Neural progenitor cell (in vitro differentiated cells): ENCODE data around the gene CRIM1. TPM values are rescaled to one million over a fixed set of nuclear protein-coding genes. Genes with fewer than 3 reads are reported as not detected.

ENCODE experiments used
- DNase-seq: peaks from one replicate; pipeline ENCODE4 v3.0.0-alpha.2; 2016; ENCODE audit warnings: low spot score
- H2AFZ ChIP-seq: fragments of 200-600 bp; sonication (generic); replicated peaks from 2 replicates; pipeline ENCODE4 v1.6.1; 2016; ENCODE audit warnings: antibody characterized with exemption
- H3F3A ChIP-seq: fragments of 200-600 bp; sonication (generic); 2 replicates; pipeline ENCODE4 v1.6.1; 2016; ENCODE audit warnings: antibody characterized with exemption, low read depth
- H3K27ac ChIP-seq: fragments of 200-600 bp; sonication (generic); 2 replicates; pipeline ENCODE4 v1.5.1; 2016; ENCODE audit warnings: mild to moderate bottlenecking
- H3K27me3 ChIP-seq: fragments of 200-600 bp; sonication (generic); 2 replicates; pipeline ENCODE4 v1.6.1; 2016; ENCODE audit warnings: mild to moderate bottlenecking, moderate library complexity
- H3K36me3 ChIP-seq: fragments of 200-600 bp; sonication (generic); 2 replicates; pipeline ENCODE4 v1.5.1; 2016
- H3K4me1 ChIP-seq: fragments of 200-600 bp; sonication (generic); 2 replicates; pipeline ENCODE4 v1.6.1; 2016; ENCODE audit warnings: mixed run types
- H3K4me2 ChIP-seq: fragments of 200-600 bp; sonication (generic); 2 replicates; pipeline ENCODE4 v1.6.1; 2016
- H3K4me3 ChIP-seq: fragments of 200-600 bp; sonication (generic); 2 replicates; pipeline ENCODE4 v1.5.1; 2016
- H3K79me2 ChIP-seq: fragments of 200-600 bp; sonication (generic); 2 replicates; pipeline ENCODE4 v1.6.1; 2016; ENCODE audit warnings: low read depth
- H3K9ac ChIP-seq: fragments of 200-600 bp; sonication (generic); 2 replicates; pipeline ENCODE4 v1.6.1; 2016
- H3K9me3 ChIP-seq: fragments of 200-600 bp; sonication (generic); 2 replicates; pipeline ENCODE4 v1.5.1; 2016; ENCODE audit warnings: low read depth
- H4K20me1 ChIP-seq: fragments of 200-600 bp; sonication (generic); 2 replicates; pipeline ENCODE4 v1.6.1; 2016; ENCODE audit warnings: low read depth
- H3K27ac Mint-ChIP-seq: 3 replicates; pipeline ENCODE4 v1.8.0; 2021; ENCODE audit warnings: mixed read lengths
- H3K27me3 Mint-ChIP-seq: 2 replicates; pipeline ENCODE4 v1.8.0; 2022; ENCODE audit warnings: low read depth, mild to moderate bottlenecking, inconsistent platforms, moderate library complexity, mixed read lengths; ENCODE audit not compliant: insufficient read depth
- H3K36me3 Mint-ChIP-seq: 3 replicates; pipeline ENCODE4 v1.8.0; 2021; ENCODE audit warnings: mixed read lengths
- H3K4me1 Mint-ChIP-seq: 3 replicates; pipeline ENCODE4 v1.8.0; 2021; ENCODE audit warnings: mixed read lengths
- H3K4me3 Mint-ChIP-seq: 3 replicates; pipeline ENCODE4 v1.8.0; 2021; ENCODE audit warnings: mild to moderate bottlenecking, moderate library complexity, mixed read lengths
- H3K9me3 Mint-ChIP-seq: 3 replicates; pipeline ENCODE4 v1.8.0; 2020; ENCODE audit warnings: mixed read lengths
- EZH2 ChIP-seq: fragments of 200-600 bp; sonication (generic); IDR thresholded peaks from 2 replicates; pipeline ENCODE4 v1.6.1; 2017; ENCODE audit warnings: antibody characterized with exemption, mild to moderate bottlenecking, moderate library complexity
- EZH2phosphoT487 ChIP-seq: fragments of 200-600 bp; sonication (generic); IDR thresholded peaks from 2 replicates; pipeline ENCODE4 v1.6.1; 2017; ENCODE audit warnings: antibody characterized with exemption
- total RNA-seq: library from RNA; depleted of rRNA; stranded (reverse); fragments of >200 nt; gene quantifications from 2 replicates; pipeline ENCODE4 v1.2.3, GENCODE V29; 2015; ENCODE audit warnings: low replicate concordance
- TF ChIP-seq, protein P1 (sequence below): fragments of 200-600 bp; sonication (generic); IDR thresholded peaks from 2 replicates; pipeline ENCODE4 v1.5.1; 2017; ENCODE audit warnings: antibody characterized with exemption, mild to moderate bottlenecking

Gene CRIM1
- total RNA-seq, 1 donor from 2014 or later: 4.9 TPM

DNA sequence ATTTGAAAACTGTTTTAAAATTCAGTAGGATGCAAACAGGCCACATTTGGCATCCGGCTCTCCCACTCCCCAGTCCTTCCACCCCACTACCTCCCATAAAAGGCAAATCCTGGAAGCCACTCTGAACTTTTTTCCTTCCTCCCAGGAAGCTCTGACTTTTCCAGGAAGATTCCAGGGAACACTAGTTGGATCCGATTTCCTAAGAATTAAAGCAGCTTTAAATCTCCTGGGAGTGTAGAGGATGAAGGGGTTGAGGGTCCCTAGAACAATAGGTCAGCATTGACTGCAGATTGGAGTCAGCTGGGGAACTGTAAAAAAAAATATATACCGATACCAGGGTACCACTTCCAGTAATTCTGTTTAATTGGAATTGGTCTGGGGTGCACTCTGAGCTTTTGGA is 76.9 kb downstream of the CRIM1 start:
- TF ChIP-seq, protein P1, sequence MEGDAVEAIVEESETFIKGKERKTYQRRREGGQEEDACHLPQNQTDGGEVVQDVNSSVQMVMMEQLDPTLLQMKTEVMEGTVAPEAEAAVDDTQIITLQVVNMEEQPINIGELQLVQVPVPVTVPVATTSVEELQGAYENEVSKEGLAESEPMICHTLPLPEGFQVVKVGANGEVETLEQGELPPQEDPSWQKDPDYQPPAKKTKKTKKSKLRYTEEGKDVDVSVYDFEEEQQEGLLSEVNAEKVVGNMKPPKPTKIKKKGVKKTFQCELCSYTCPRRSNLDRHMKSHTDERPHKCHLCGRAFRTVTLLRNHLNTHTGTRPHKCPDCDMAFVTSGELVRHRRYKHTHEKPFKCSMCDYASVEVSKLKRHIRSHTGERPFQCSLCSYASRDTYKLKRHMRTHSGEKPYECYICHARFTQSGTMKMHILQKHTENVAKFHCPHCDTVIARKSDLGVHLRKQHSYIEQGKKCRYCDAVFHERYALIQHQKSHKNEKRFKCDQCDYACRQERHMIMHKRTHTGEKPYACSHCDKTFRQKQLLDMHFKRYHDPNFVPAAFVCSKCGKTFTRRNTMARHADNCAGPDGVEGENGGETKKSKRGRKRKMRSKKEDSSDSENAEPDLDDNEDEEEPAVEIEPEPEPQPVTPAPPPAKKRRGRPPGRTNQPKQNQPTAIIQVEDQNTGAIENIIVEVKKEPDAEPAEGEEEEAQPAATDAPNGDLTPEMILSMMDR: no peak
- TF ChIP-seq EZH2phosphoT487: no peak
- no peak for TF ChIP-seq EZH2
- Histone ChIP-seq H2AFZ (no peak overlapping the region), H4K20me1 (peaks cover 7% of the 10 kb centered on the region), H3K4me3 (no peak overlapping the region), H3K27me3 (no peaks in the 10 kb centered on the region), H3K27ac (peak overlapping the region; percentile 18), H3K79me2 (peaks cover 21% of the 10 kb centered on the region), H3K4me1 (peaks cover 25% of the 10 kb centered on the region), H3K4me2 (peak overlapping the region; percentile 44), H3K9ac (no peak overlapping the region), H3F3A (peaks cover 7% of the 10 kb centered on the region), H3K9me3 (no peaks in the 10 kb centered on the region), H3K36me3 (no peaks in the 10 kb centered on the region)
- Mint-ChIP-seq H3K36me3 (peaks cover 10% of the 10 kb centered on the region), H3K9me3 (no peaks in the 10 kb centered on the region), H3K27me3 (no peaks in the 10 kb centered on the region), H3K4me1 (peaks cover 16% of the 10 kb centered on the region), H3K27ac (no peak overlapping the region), H3K4me3 (no peak overlapping the region)
- peak; percentile 51 for DNase-seq

DNA sequence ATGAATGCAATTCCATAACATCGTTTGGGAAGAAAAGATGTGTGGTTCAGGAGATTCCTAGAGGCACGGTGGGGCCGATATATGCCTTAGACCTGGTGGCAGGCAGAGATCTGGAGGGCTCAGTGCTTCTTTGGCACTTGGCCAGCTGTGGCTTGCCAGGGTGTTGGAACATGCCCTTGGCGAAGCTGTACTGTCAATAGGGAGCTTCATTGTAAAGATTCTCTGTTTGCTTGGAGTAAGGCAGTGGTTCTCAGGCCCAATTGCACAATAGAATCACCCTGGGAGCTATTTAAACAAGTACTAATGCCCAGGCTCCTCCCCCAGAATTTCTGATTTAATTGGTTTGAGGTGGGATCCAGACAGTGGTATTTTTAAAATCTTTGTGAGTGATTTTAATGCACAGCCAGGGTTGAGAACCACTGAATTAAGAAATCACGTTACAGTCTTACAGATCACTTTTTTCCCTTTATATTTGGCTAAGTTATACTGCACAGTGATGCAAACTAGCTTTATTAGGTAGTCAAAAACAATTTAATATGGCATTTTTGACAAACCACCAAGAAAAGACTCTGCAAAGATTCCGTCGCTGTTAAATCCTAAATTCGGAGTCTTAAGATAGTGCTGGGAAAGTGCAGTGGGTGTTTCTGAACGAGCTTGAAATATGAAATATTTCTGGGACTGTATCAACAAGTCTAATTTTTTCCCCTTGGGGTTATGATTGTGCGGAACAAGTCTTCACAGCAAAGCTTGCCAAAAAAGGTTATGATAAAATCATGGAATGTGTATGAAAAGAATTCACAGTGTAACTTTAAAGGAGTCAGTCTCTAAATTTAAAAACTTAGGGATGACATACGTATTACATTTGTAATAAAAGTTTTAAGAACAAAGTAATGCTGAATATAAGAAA is 78.0 kb downstream of the CRIM1 start:
- H3K9me3 Mint-ChIP-seq: no peaks in the 10 kb centered on the region
- Histone ChIP-seq H3K36me3 (no peaks in the 10 kb centered on the region), H3K4me2 (peak overlapping the region; percentile 44), H3K4me1 (peaks cover 25% of the 10 kb centered on the region), H3K79me2 (peaks cover 21% of the 10 kb centered on the region), H4K20me1 (peaks cover 7% of the 10 kb centered on the region), H3K9me3 (no peaks in the 10 kb centered on the region), H3F3A (peaks cover 7% of the 10 kb centered on the region), H2AFZ (no peak overlapping the region), H3K27me3 (no peaks in the 10 kb centered on the region), H3K27ac (peak overlapping the region; percentile 31), H3K4me3 (no peak overlapping the region), H3K9ac (no peak overlapping the region)
- no peak overlapping the region for H3K4me3 Mint-ChIP-seq
- H3K4me1 Mint-ChIP-seq: peaks cover 16% of the 10 kb centered on the region
- H3K27me3 Mint-ChIP-seq: no peaks in the 10 kb centered on the region
- no peak overlapping the region for H3K27ac Mint-ChIP-seq
- DNase-seq: peak; percentile 48
- H3K36me3 Mint-ChIP-seq: peaks cover 13% of the 10 kb centered on the region
- TF ChIP-seq, protein P1: no peak
- TF ChIP-seq EZH2 (no peak), EZH2phosphoT487 (no peak)

DNA sequence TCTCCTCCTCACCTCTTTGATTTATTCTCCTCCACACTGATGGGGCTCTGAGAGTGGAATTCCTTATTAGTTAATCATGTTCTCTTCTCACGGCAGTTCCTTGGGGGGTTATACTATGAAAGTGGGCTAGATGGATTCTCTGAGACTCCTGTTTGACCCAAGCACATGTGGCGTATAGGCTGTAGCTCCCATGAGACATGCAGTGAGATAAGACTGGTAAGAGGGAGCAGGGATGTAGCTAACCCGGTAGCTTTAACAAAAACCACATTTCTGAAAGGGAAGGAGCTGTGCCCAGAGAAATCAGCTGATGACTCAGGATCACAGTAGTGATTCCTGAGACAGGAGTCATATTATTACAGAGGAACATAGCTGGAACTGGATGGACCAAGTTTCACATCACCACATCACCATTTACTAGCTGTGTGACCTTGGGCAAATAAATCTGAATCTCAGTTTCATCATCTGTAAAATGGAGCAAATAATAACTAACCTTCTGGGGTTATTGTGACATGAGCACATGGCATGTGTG is 82.9 kb downstream of the CRIM1 start:
- Histone ChIP-seq H4K20me1 (no peaks in the 10 kb centered on the region), H3K27me3 (no peaks in the 10 kb centered on the region), H3K4me3 (no peak overlapping the region), H3K4me2 (no peak overlapping the region), H2AFZ (no peak overlapping the region), H3K4me1 (peaks cover 3% of the 10 kb centered on the region), H3K36me3 (no peaks in the 10 kb centered on the region), H3K27ac (no peak overlapping the region), H3F3A (no peaks in the 10 kb centered on the region), H3K79me2 (no peaks in the 10 kb centered on the region), H3K9me3 (no peaks in the 10 kb centered on the region), H3K9ac (no peak overlapping the region)
- Mint-ChIP-seq H3K27me3 (no peaks in the 10 kb centered on the region), H3K9me3 (no peaks in the 10 kb centered on the region), H3K36me3 (peaks cover 21% of the 10 kb centered on the region), H3K4me3 (no peak overlapping the region), H3K4me1 (no peaks in the 10 kb centered on the region), H3K27ac (no peak overlapping the region)
- no peak for DNase-seq
- TF ChIP-seq, protein P1: no peak
- TF ChIP-seq EZH2phosphoT487: no peak
- no peak for TF ChIP-seq EZH2
